Cardiac muscle cell (in vitro differentiated cells and primary cell): ENCODE measurements around the gene GRSF1. TPM values are rescaled to one million over a fixed set of nuclear protein-coding genes. Genes with fewer than 3 reads are reported as not detected.

Experiments
- DNase-seq, 2 donors: peaks; one replicate each; pipeline versions ENCODE4 v3.0.0 to v3.0.0-alpha.2; 2010 to 2017; ENCODE audit warnings: low read depth in 1 of 2, low spot score in 1 of 2
- H3K27ac ChIP-seq: fragments of 200-600 bp; sonication (generic); 2 replicates; pipeline ENCODE4 v1.5.1; 2016
- H3K27me3 ChIP-seq: fragments of 200-600 bp; sonication (generic); 2 replicates; pipeline ENCODE4 v1.6.0; 2016; ENCODE audit warnings: control low read depth
- H3K36me3 ChIP-seq: fragments of 200-600 bp; sonication (generic); 2 replicates; pipeline ENCODE4 v1.5.1; 2016; ENCODE audit warnings: control low read depth
- H3K4me1 ChIP-seq: fragments of 200-600 bp; sonication (generic); 2 replicates; pipeline ENCODE4 v1.8.1; 2017; ENCODE audit warnings: low read depth, mild to moderate bottlenecking, mixed run types
- H3K4me3 ChIP-seq: fragments of 200-600 bp; sonication (generic); 2 replicates; pipeline ENCODE4 v1.5.1; 2016; ENCODE audit warnings: mild to moderate bottlenecking
- H3K9me3 ChIP-seq: fragments of 200-600 bp; sonication (generic); 2 replicates; pipeline ENCODE4 v1.5.1; 2017; ENCODE audit warnings: low read depth, mild to moderate bottlenecking, control low read depth
- polyA plus RNA-seq: library from polyadenylated mRNA; unstranded; fragments of >200 nt; fragmentation: Nextera tagmentation; extraction: Ambion mirVana; gene quantifications from 2 replicates; pipeline ENCODE4 v1.2.1, GENCODE V29; 2016
- total RNA-seq: library from RNA; depleted of rRNA; stranded (reverse); fragments of >200 nt; gene quantifications from 2 replicates; pipeline ENCODE4 v1.2.3, GENCODE V29; 2016
- TF ChIP-seq, protein P1 (sequence below): IDR thresholded peaks from 2 replicates; pipeline ENCODE4 v1.5.1; 2012; ENCODE audit warnings: low read depth, mild to moderate bottlenecking, low read length

The GRSF1 gene
- total and polyA plus RNA-seq, 2 experiments from 2014 or later = 90.3 to 153 TPM

DNA sequence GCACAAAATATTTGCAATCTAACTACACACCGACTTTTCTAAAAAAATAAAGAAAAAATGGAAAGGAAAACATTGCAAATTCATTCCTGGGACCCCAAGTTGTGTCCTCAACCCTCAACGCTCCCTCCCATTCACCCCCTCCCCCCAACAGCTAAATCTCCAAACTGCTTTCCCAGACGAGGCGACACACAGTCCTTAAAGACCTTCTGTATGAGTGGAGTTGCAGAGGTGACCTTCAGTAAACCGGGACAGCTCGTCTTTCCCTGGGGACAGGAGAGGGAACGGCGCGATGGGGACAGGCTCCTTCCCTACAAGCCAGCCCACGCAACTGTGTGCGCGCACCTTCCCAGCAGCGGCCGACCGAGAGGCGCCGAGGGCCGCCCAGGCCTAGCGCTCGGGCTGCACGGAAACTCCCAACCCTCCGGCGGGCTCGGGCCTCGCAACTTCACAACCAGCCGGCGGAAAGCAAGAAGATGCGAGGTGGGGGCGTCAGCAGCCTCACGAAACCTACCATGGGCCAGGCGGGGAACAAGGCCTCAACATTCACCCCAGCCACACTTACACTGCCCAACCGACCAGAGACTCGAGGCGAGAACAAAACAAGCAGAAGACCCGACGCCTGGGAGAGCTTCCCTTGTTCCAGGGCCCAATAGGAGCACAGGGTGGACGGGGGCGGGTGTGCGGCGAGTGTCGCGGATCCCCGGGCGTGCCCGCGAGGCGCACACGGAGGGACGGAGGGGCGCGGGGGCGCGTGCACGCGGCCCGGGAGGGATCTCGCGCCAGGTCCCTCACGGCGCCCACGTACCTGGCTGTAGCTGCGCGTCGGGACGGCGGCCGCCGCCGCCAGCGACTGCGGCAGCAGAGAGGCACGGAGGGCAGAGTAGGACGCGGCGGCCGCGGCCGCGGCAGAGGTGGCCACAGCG is 763 bp downstream of the GRSF1 start:
- TF ChIP-seq, protein P1, sequence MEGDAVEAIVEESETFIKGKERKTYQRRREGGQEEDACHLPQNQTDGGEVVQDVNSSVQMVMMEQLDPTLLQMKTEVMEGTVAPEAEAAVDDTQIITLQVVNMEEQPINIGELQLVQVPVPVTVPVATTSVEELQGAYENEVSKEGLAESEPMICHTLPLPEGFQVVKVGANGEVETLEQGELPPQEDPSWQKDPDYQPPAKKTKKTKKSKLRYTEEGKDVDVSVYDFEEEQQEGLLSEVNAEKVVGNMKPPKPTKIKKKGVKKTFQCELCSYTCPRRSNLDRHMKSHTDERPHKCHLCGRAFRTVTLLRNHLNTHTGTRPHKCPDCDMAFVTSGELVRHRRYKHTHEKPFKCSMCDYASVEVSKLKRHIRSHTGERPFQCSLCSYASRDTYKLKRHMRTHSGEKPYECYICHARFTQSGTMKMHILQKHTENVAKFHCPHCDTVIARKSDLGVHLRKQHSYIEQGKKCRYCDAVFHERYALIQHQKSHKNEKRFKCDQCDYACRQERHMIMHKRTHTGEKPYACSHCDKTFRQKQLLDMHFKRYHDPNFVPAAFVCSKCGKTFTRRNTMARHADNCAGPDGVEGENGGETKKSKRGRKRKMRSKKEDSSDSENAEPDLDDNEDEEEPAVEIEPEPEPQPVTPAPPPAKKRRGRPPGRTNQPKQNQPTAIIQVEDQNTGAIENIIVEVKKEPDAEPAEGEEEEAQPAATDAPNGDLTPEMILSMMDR = no peak
- H3K36me3 ChIP-seq = peaks cover 14% of the 10 kb centered on the region
- H3K9me3 ChIP-seq = no peaks in the 10 kb centered on the region
- H3K4me3 ChIP-seq = peak overlapping the region; percentile 96
- H3K4me1 ChIP-seq = peaks cover 10% of the 10 kb centered on the region
- H3K27me3 ChIP-seq = peaks cover 3% of the 10 kb centered on the region
- DNase-seq = peak; percentile 74 to 77
- peak overlapping the region; percentile 95 for H3K27ac ChIP-seq

DNA sequence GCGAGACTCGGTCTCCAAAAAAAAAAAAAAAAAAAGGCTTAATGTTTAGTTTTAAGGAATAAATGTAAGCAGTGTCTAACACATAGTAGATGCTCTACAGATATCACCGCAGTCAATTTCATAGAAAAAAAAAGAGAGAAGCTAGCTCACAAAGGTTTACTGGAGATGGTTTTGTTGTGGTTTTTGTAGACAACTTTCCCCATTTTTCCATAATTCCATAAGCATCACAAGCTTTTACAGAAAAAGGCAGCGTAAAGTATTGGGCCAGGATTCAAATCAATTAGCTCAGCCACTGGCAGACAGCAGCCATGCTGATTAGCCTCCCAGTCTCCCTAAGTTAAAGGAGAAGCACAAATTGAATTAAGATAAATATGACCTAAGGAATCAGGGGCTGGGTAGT is 1.5 kb downstream of the GRSF1 start:
- Histone ChIP-seq H3K9me3 (no peaks in the 10 kb centered on the region), H3K4me1 (peaks cover 10% of the 10 kb centered on the region), H3K27ac (peak overlapping the region; percentile 95), H3K27me3 (peaks cover 3% of the 10 kb centered on the region), H3K4me3 (peak overlapping the region; percentile 96), H3K36me3 (peaks cover 16% of the 10 kb centered on the region)
- peak in 1 of 2 donors; percentile 23 for DNase-seq
- TF ChIP-seq, protein P1 = no peak

DNA sequence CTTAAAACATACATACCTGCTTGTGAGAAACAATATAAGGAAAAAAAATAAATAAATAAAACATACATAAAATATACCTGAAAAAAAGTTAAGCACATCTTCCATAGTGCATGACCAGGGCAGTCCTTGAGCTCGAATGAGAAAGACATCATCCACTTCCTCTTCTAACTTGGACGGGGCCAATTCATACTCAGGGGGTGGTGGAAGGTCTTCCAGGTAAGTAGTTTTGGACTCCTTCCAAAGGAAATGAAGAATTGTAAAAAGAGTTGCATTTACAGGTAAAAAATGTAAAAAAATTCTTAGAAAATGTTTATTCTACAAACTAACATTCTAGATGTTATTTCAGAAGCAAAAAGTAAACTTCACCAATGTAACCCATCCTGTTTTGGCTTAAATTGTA is 3.6 kb downstream of the GRSF1 start:
- TF ChIP-seq, protein P1 = no peak
- no peak for DNase-seq
- H3K27me3 ChIP-seq = peaks cover 3% of the 10 kb centered on the region
- no peak overlapping the region for H3K4me3 ChIP-seq
- H3K9me3 ChIP-seq = no peaks in the 10 kb centered on the region
- H3K27ac ChIP-seq = no peak overlapping the region
- peaks cover 35% of the 10 kb centered on the region for H3K36me3 ChIP-seq
- H3K4me1 ChIP-seq = peaks cover 10% of the 10 kb centered on the region

DNA sequence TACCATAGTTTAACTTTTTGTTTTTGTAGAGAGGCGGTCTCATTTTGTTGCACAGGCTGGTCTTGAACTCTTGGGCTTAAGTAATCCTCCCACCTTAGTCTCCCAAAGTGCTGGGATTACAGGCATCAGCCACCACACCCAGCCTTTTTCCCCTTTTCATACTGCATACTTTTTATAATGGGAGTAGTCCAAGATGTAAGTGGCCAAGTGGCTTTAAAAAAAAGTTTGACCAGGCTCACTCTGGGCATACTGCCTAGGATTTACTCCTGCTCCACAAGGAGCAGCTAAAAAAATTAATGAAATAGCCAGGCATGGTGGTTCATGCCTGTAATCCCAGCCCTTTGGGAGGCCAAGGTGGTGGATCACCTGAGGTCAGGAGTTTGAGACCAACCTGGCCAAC is 6.0 kb downstream of the GRSF1 start:
- DNase-seq = no peak
- H3K36me3 ChIP-seq = peaks cover 53% of the 10 kb centered on the region
- H3K27me3 ChIP-seq = no peaks in the 10 kb centered on the region
- no peak overlapping the region for H3K4me3 ChIP-seq
- TF ChIP-seq, protein P1 = no peak
- peaks cover 10% of the 10 kb centered on the region for H3K4me1 ChIP-seq
- no peaks in the 10 kb centered on the region for H3K9me3 ChIP-seq
- H3K27ac ChIP-seq = no peak overlapping the region

DNA sequence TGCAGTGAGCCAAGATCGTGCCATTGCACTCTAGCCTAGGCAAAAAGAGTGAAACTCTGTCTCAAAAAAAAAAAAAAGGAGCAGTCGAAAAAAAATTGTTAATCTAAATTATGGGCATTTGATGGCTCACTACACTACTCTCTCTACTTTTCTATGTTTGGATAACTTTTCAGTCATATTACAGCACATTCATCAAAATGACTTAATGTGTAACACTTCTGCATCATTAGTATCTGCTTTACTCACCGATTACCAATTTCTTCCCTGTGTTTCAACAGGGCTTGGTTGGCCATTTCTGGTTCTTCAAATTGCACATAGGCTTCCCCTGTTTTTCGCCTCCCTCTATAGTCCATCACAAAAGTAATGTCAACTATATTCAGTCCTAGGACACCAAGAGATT is 8.4 kb downstream of the GRSF1 start:
- no peak overlapping the region for H3K27ac ChIP-seq
- H3K9me3 ChIP-seq = no peaks in the 10 kb centered on the region
- DNase-seq = no peak
- peaks cover under 1% of the 10 kb centered on the region for H3K4me1 ChIP-seq
- no peaks in the 10 kb centered on the region for H3K27me3 ChIP-seq
- H3K4me3 ChIP-seq = no peak overlapping the region
- H3K36me3 ChIP-seq = peaks cover 74% of the 10 kb centered on the region
- TF ChIP-seq, protein P1 = no peak
